DND-41 (cell line): ENCODE data around the gene LARP1.

Source experiments
- ATAC-seq: fragments of 200-7000 bp; cut with Tn5 transposase; 3 replicates; pipeline ENCODE4 v1.9.1; 2021; ENCODE audit warnings: low read depth; ENCODE audit not compliant: insufficient read depth
- DNase-seq: peaks from one replicate; pipeline ENCODE4 v3.0.0-alpha.2; 2020
- H2AFZ ChIP-seq: 2 replicates; pipeline ENCODE4 v1.6.0; 2012; ENCODE audit warnings: low read depth, low read length
- H3K27ac ChIP-seq: 2 replicates; pipeline ENCODE4 v1.5.1; 2012; ENCODE audit warnings: low read length, inconsistent platforms
- H3K27me3 ChIP-seq: fragments of 200-600 bp; sonication (generic); 2 replicates; pipeline ENCODE4 v1.6.0; 2012; ENCODE audit warnings: low read length, mild to moderate bottlenecking, inconsistent platforms; ENCODE audit not compliant: insufficient read depth, poor library complexity
- H3K36me3 ChIP-seq: 2 replicates; pipeline ENCODE4 v1.5.1; 2012; ENCODE audit warnings: low read length, inconsistent platforms; ENCODE audit not compliant: insufficient read depth
- H3K4me1 ChIP-seq: 2 replicates; pipeline ENCODE4 v1.5.1; 2012; ENCODE audit warnings: mild to moderate bottlenecking, low read length; ENCODE audit not compliant: insufficient read depth
- H3K4me2 ChIP-seq: 2 replicates; pipeline ENCODE4 v1.6.0; 2012; ENCODE audit warnings: mild to moderate bottlenecking, moderate library complexity, low read length, inconsistent platforms; ENCODE audit not compliant: insufficient read depth
- H3K4me3 ChIP-seq, 2 experiments: fragments of 200-600 bp in 1 of 2; shearing (Covaris generic) in 1 of 2; 2 replicates each; pipeline ENCODE4 v1.5.1; 2012 to 2016; ENCODE audit warnings: inconsistent platforms in 2 of 2, low read length in 2 of 2, mild to moderate bottlenecking in 2 of 2, low read depth in 1 of 2, moderate library complexity in 1 of 2
- H3K79me2 ChIP-seq: 2 replicates; pipeline ENCODE4 v1.6.0; 2012; ENCODE audit warnings: low read length, inconsistent platforms; ENCODE audit not compliant: insufficient read depth
- H3K9ac ChIP-seq: 2 replicates; pipeline ENCODE4 v1.6.0; 2012; ENCODE audit warnings: low read depth, mild to moderate bottlenecking, inconsistent platforms, low read length, moderate library complexity
- H3K9me3 ChIP-seq: 2 replicates; pipeline ENCODE4 v1.5.1; 2012; ENCODE audit warnings: low read length, moderate library complexity, mild to moderate bottlenecking, inconsistent platforms; ENCODE audit not compliant: insufficient read depth, severe bottlenecking
- H4K20me1 ChIP-seq: 2 replicates; pipeline ENCODE4 v1.6.0; 2012; ENCODE audit warnings: low read length; ENCODE audit not compliant: insufficient read depth
- CTCF ChIP-seq: IDR thresholded peaks from 2 replicates; pipeline ENCODE4 v1.5.1; 2012; ENCODE audit warnings: borderline replicate concordance, low read length, moderate library complexity, mild to moderate bottlenecking; ENCODE audit not compliant: poor library complexity, severe bottlenecking; ENCODE audit errors: extremely low read depth
- EZH2 ChIP-seq: IDR thresholded peaks from 3 replicates; pipeline ENCODE4 v1.6.1; 2012; ENCODE audit warnings: borderline replicate concordance, low read depth, mild to moderate bottlenecking, moderate library complexity, low read length, inconsistent platforms; ENCODE audit not compliant: severe bottlenecking

Gene LARP1

GRCh38 chr5:154708846-154709245, 46.3 kb upstream of the LARP1 start:
- H3K9ac ChIP-seq, result no peak overlapping the region
- H3K36me3 ChIP-seq, result no peaks in the 10 kb centered on the region
- H3K9me3 ChIP-seq, result no peaks in the 10 kb centered on the region
- no peak overlapping the region for H2AFZ ChIP-seq
- no peaks in the 10 kb centered on the region for H3K79me2 ChIP-seq
- no peaks in the 10 kb centered on the region for H4K20me1 ChIP-seq
- TF ChIP-seq CTCF (no peak), EZH2 (no peak)
- H3K27ac ChIP-seq, result no peak overlapping the region
- ATAC-seq, result no peak
- no peaks in the 10 kb centered on the region for H3K4me1 ChIP-seq
- DNase-seq, result no peak
- no peak overlapping the region for H3K4me3 ChIP-seq
- no peaks in the 10 kb centered on the region for H3K27me3 ChIP-seq
- no peak overlapping the region for H3K4me2 ChIP-seq

- DNase-seq, result no peak
- Histone ChIP-seq H3K27me3 (no peaks in the 10 kb centered on the region), H3K27ac (no peak overlapping the region), H3K4me1 (peaks cover 5% of the 10 kb centered on the region), H3K36me3 (no peaks in the 10 kb centered on the region), H4K20me1 (no peaks in the 10 kb centered on the region), H3K4me3 (no peak overlapping the region), H3K9me3 (no peaks in the 10 kb centered on the region), H3K9ac (no peak overlapping the region), H3K79me2 (no peaks in the 10 kb centered on the region), H2AFZ (no peak overlapping the region), H3K4me2 (no peak overlapping the region)
- no peak for TF ChIP-seq CTCF
- no peak for TF ChIP-seq EZH2
- no peak for ATAC-seq
Observed at GRCh38 chr5:154709368-154710305, 45.5 kb upstream of the LARP1 start.

GRCh38 chr5:154712518-154713437, 42.4 kb upstream of the LARP1 start:
- peaks cover 6% of the 10 kb centered on the region for H3K4me1 ChIP-seq
- H3K36me3 ChIP-seq, result no peaks in the 10 kb centered on the region
- H3K27me3 ChIP-seq, result no peaks in the 10 kb centered on the region
- TF ChIP-seq CTCF (no peak), EZH2 (no peak)
- no peaks in the 10 kb centered on the region for H3K9me3 ChIP-seq
- DNase-seq, result no peak
- no peak overlapping the region for H2AFZ ChIP-seq
- H3K4me3 ChIP-seq, result no peak overlapping the region
- no peak overlapping the region for H3K9ac ChIP-seq
- no peaks in the 10 kb centered on the region for H3K79me2 ChIP-seq
- no peak for ATAC-seq
- H3K27ac ChIP-seq, result no peak overlapping the region
- no peaks in the 10 kb centered on the region for H4K20me1 ChIP-seq
- no peak overlapping the region for H3K4me2 ChIP-seq
